ENCODE measurements around the gene HTD2.
"Not testable (repeated sequence)": the region's sequence is repeated elsewhere in the genome, so short reads cannot be mapped to it uniquely, and the experiment has no call there.

The HTD2 gene

DNA sequence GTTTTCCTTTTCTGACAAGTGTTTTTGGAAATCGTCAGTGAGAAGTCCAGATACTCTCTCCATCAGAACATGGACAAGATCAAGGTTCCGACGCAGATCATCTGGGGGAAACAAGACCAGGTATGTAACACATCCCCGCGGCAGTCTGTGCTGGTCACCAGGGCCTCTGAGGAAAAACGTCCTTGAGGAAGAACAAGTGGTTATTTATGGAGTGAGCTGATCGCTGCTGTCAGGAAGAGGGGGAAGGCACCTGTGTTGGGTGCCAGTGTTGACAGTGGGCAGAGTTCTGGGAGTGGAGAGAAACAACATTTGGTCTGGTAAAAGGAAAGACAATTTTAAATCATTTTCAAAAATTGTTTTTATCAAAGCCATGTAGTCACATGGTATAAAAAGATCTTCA, 21.0 kb upstream of the HTD2 start:
- no peak for TF ChIP-seq CTCF (conservative IDR thresholded peaks at IDR 0.05)
- H3K27ac ChIP-seq, result no peak overlapping the region

GRCh38 chr3:58287354-58287753, 19.0 kb upstream of the HTD2 start:
- no peak for TF ChIP-seq CTCF (conservative IDR thresholded peaks at IDR 0.05)
- no peak overlapping the region for H3K27ac ChIP-seq

GRCh38 chr3:58288011-58288728, 18.1 kb upstream of the HTD2 start:
- H3K27ac ChIP-seq, result no peak overlapping the region
- no peak for TF ChIP-seq CTCF (conservative IDR thresholded peaks at IDR 0.05)

DNA sequence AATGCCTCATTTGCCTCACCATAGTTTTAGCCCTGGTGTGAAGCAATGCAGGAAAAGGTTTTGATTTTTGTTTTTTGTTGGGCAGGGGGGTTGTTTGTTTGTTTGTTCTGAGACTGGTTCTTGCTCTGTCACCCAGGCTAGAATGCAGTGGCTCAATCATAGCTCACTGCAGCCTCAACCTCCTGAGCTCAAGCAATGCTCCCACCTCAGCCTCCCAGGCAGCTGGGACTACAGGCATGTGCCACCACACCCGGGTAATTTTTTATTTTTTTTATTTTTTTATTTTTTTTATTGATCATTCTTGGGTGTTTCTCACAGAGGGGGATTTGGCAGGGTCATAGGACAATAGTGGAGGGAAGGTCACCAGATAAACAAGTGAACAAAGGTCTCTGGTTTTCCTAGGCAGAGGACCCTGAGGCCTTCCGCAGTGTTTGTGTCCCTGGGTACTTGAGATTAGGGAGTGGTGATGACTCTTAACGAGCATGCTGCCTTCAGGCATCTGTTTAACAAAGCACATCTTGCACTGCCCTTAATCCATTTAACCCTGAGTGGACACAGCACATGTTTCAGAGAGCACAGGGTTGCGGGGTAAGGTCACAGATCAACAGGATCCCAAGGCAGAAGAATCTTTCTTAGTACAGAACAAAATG, 17.2 kb upstream of the HTD2 start:
- H3K27ac ChIP-seq, result not testable (repeated sequence)

- not testable (repeated sequence) for H3K27ac ChIP-seq
Measured at GRCh38 chr3:58290446-58290845, 15.9 kb upstream of the HTD2 start.

DNA sequence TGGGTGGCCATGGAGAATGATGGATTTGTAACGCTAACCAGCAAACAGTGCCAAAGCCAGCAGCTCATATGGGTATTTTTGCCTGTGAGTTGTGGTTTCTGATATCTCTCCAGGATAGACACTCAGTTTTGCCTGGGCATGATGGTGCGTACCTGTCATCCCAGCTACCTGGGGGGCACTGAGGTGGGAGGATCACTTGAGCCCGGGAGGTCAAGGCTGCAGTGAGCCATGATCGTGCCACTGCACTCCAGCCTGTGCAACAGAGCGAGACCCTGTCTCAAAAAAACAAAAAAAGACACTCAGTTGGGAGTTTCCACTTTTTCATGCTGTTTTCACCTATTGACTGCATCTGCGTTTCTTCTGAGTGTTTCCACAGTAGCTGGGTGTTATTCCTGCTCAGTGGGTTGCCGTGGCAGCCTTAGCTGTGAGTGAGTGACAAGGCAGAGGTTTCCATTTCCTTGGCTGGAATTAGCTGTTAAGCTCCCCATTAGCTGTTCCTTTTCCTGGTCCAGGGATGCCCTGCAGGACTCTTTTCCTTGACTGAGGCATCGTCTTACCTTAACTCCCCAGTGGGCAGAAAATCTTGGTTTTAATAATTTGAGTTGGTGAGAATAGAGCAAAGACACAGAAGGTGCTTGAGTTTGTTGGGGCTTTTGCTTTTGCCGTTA, 14.5 kb upstream of the HTD2 start:
- no peak overlapping the region for H3K27ac ChIP-seq
- TF ChIP-seq CTCF (conservative IDR thresholded peaks at IDR 0.05), result no peak

DNA sequence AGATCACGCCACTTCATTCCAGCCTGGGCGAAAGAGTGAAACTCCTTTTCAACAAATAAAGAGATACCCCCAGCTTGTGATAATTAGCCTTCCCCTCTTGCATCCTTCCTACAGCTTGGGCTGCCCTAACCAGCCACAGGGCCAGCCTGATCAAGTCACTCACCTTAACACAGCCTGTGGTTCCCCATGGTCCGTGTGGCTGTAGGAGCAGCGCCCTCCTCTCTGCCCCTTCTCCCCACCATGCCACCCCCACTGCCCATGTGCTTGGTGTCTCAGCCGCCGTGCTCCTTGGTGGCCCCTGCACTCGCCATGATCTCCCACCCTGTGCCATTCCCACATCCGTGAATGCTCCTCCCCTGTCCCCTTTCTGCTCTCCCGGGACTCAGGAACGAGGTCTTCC, 13.5 kb upstream of the HTD2 start:
- H3K27ac ChIP-seq, result no peak overlapping the region

GRCh38 chr3:58293516-58293915, 12.8 kb upstream of the HTD2 start:
- no peak overlapping the region for H3K27ac ChIP-seq
- TF ChIP-seq CTCF (conservative IDR thresholded peaks at IDR 0.05), result no peak

More for the DNA sequence above, 13.5 kb upstream of the HTD2 start:
- no peak for TF ChIP-seq CTCF (conservative IDR thresholded peaks at IDR 0.05)

Measured in VCaP (cell line).